GM12873 (cell line): ENCODE measurements around the gene DPEP2.

ENCODE experiments used
- TF ChIP-seq, protein P1 (sequence below): IDR thresholded peaks from 2 replicates; pipeline ENCODE4 v1.5.1; 2012; ENCODE audit warnings: low read depth, mild to moderate bottlenecking, moderate library complexity, low read length, control low read depth; ENCODE audit not compliant: insufficient read depth; ENCODE audit errors: missing control alignments

The DPEP2 gene

DNA sequence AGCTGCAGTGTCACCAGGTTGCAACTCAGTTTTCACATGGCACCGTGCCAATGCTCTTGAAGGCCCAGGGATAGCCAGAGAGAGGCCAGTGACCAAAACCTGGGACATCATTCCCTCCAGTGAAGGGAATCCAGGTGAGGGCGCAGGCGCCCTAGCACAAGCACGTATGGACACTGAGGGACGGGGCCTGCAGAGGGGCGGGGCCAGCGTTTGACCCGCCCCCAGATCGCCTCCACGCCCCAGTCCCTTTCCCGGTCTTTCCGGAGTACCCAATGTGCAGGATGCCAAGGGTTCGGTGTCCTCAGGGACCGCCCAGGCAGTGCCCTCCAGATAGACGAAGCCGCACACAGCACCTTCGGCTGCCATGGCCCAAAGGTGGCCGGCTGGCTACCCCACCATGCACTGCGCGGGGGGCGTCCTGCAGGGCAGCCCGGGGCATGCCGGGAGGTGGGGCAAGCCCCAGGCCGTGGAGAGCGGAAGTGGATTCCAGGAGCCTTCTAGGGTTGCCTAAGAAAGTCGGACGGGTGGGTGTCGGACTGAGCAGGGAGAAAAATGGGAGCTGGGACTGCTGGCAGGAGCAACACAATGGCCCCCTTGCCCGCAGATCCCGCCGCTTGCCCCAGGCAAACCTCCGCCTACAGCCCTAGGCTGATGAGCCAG is 35.5 kb downstream of the DPEP2 start:
- TF ChIP-seq, protein P1, sequence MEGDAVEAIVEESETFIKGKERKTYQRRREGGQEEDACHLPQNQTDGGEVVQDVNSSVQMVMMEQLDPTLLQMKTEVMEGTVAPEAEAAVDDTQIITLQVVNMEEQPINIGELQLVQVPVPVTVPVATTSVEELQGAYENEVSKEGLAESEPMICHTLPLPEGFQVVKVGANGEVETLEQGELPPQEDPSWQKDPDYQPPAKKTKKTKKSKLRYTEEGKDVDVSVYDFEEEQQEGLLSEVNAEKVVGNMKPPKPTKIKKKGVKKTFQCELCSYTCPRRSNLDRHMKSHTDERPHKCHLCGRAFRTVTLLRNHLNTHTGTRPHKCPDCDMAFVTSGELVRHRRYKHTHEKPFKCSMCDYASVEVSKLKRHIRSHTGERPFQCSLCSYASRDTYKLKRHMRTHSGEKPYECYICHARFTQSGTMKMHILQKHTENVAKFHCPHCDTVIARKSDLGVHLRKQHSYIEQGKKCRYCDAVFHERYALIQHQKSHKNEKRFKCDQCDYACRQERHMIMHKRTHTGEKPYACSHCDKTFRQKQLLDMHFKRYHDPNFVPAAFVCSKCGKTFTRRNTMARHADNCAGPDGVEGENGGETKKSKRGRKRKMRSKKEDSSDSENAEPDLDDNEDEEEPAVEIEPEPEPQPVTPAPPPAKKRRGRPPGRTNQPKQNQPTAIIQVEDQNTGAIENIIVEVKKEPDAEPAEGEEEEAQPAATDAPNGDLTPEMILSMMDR: no peak

DNA sequence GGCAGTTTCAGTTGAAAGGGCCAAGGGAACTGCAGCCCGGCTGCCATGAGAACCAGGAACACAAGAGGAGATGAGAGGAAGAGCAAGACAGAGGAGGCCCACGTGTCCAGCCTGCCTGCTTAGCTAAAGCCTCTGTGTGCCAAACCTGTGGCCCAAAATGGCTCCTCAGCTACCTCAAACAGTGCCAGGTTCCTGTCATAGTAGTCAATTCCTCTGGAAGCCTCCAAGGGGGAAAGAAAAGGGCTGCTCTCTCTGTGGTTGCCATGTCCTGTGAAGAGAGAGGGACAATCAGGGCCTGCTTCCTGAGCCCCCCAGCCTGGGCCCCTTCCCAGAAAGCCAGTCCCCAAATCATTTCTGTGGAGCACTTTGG is 36.0 kb downstream of the DPEP2 start:
- TF ChIP-seq, protein P1: no peak

DNA sequence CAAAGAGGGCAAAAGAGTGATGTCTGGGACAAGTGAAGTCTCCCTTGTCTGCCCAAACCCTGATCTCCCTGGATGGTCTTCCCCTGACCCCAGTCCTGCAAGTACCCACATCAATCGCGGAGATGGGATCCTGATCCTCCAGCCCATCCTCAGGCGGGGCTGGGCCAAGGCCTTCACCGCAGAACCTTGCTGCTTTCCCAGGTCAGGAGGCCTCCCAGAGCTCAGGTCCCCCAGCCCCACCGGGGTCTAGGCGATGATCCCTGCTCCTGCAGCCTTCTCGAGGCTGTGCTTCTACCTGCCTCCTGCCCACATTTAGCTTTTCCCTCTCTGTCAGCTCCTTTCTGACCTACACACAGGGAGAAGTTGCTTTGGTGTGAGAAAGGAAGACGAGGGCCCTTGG is 37.1 kb downstream of the DPEP2 start:
- TF ChIP-seq, protein P1: no peak

DNA sequence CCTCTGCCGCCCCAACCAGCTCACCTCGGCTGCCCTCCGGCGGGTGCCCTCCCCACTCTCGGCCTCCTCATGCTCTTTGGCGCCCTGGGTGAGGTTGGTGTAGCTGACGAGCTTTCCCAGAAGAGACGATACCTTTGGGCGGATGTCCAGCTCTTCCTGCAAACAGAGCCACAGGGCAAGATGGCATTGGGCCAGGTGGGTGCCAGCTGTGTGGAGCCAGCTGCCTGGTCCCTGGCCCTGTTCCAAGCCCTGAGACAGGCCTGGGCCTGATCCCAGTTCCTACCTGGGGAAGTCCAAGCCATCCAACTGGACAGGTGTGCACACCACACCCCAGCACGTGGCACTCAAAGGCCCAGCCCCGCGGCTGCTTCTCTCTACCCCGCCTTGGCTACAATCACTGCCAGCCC is 37.7 kb downstream of the DPEP2 start:
- TF ChIP-seq, protein P1: no peak

DNA sequence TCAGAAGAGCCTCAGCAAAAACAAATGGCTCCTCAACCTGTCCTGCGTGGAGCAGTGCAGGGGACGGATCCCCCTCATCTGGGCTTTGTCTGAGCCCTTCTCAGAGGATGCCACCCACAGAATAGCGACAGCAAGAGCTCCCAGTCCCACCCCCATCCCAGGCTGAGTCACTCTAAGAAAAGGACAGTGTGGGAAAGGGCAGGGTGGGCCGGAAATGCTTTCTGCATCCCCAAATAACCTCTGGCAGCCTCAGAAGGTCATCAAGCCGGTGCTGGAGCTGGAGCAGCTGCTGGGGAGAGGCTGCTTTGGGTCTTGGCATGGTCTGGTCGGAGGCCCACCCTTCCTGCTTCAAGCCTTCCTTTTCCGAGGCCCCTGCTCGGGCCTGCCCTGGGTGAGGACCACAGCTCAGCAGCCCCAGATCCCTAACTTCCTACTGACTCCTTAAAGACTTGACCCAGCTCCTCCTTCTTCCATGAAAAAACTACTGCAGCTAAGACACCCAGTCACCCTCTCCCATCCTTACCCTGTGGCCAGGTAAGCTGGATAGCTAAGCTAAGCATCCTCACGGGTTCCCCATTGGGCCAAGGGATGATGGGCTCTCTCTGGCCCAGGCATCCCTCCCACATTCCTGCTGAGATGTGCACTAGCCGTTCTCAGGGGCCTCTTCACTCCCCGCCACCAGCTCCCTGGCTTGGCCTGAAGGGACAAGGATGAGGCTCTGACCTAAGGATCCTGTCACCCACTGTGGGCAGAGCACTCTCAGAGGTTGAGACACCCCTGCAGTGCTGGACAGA is 39.6 kb downstream of the DPEP2 start:
- TF ChIP-seq, protein P1: no peak

DNA sequence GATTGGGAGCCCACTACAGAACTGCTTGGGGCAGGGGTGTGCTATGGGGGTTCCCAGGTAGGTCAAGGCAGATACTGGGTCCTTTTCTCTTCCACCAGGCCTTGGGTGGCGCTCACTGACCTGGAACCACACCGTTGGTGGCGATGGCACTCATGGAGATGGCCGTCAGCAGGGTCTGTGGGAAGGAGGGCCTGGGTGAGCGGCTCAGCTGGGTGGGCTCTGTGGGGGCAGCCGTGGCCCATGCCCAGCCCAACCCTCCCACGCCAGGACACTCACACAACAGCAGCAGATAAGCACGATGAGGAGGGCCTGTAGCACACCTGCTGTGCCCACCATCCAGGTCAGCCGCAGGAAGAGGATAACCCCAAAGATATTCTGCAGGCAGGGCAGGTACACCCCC is 41.7 kb downstream of the DPEP2 start:
- TF ChIP-seq, protein P1: no peak

DNA sequence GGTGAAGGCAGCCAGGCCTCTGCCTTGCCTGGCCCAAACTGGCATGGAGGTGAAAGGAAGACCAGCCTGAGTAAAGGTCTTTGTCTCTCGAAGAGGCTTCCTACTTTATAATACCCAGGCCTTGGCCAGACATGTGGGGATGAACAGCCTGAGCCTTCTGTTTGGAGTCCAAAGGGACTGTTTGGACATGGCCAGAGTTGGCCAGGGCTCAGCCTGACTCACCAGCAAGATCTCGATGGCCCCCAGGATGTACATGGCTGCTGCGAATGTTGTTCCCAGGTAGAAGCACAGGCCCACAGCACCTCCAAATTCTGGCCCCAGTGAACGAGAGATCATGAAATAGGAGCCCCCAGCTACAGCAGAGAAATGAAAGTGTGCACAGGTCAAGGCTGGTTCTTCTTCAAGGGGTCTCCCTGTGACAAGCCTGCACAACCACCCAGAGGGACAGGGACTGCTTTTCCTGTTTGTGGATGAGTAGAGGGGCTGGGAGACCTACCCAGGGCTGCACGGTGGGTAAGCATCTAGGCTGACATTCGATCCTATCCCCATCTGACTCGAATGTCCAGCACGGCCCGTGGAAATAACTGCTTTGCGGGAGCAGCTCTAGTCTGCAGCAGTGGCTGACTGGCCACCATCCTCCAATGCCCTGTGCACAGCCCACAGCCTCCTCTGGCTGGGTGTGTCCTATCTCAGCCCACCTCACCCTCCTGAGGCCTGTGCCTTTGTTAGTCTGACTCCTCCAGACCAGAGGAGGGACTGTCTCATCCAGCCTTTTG is 44.7 kb downstream of the DPEP2 start:
- TF ChIP-seq, protein P1: no peak
